Measurements from ENCODE around the gene PTPRD.

DNA sequence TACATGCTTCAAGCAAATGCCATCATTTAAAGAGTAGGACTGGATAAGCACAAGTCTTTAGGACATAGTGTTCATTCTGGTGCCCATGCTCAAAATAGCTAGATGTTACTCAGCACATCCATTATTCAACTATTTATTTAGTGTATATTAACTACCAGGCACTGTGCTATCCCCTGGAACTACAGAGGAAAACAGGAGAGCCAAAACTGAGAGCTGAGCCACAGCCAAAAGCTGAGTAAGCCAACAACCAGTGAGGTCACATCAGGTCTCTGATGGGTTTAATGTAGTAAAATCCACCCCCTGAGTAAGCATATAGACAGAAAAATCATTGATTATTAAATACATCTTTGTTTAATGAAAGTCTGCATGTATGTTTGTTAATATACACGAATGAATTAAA, 2343.9 kb downstream of the PTPRD start:
- TF ChIP-seq SUZ12 (IDR thresholded peaks at IDR 0.05; ENCODE audit: extremely low read depth, insufficient read depth, insufficient read length) (no peak), ZNF274 (IDR thresholded peaks at IDR 0.05; ENCODE audit: low read depth, low read length) (no peak)
